Activated CD8-positive, alpha-beta memory T cell treated with anti-CD3 and anti-CD28 coated beads, Interleukin-2, amount 10 ng/mL, durations not matched to agents 7 days and 5 days (primary cell): ENCODE results near the gene UGT1A8. TPM values are rescaled to one million over a fixed set of nuclear protein-coding genes. Genes with fewer than 3 reads are reported as not detected.
A peak's percentile ranks its signal among the peaks of the same experiment; 100 is the strongest.
"Not testable (repeated sequence)": the region's sequence is repeated elsewhere in the genome, so short reads cannot be mapped to it uniquely, and the experiment has no call there.

Experiments
- ATAC-seq: fragments of 150-1000 bp; cut with Tn5 transposase; one replicate; pipeline ENCODE4 v1.10.0; 2021; ENCODE audit warnings: moderate library complexity
- CTCF ChIA-PET: fragments of 350-600 bp; sonication (Branson Sonifier 250); formaldehyde crosslinking; loops from one replicate; lab custom pipeline; 2021; ENCODE audit warnings: antibody characterized with exemption; lab: Charles Lee
- DNase-seq: peaks from one replicate; pipeline ENCODE4 v3.0.0-alpha.2; 2020
- H3K27ac Mint-ChIP-seq: one replicate; pipeline ENCODE4 v1.8.0; 2021; ENCODE audit warnings: mild to moderate bottlenecking, mixed read lengths
- H3K27me3 Mint-ChIP-seq: one replicate; pipeline ENCODE4 v1.8.0; 2021; ENCODE audit warnings: mixed read lengths
- H3K36me3 Mint-ChIP-seq: one replicate; pipeline ENCODE4 v1.8.0; 2021; ENCODE audit warnings: mild to moderate bottlenecking, mixed read lengths
- H3K4me1 Mint-ChIP-seq: one replicate; pipeline ENCODE4 v1.8.0; 2021; ENCODE audit warnings: mixed read lengths
- H3K4me3 Mint-ChIP-seq: one replicate; pipeline ENCODE4 v1.8.0; 2021; ENCODE audit warnings: mild to moderate bottlenecking, moderate library complexity, mixed read lengths
- H3K9me3 Mint-ChIP-seq: one replicate; pipeline ENCODE4 v1.8.0; 2022; ENCODE audit warnings: low read depth, mixed read lengths
- total RNA-seq, 2 experiments: library from RNA; stranded (reverse); gene quantifications; one replicate each; pipeline ENCODE4 v1.2.3, GENCODE V29; 2021

The UGT1A8 gene
- total RNA-seq, 2 experiments from 2014 or later, result not detected

- Mint-ChIP-seq H3K9me3 (no peaks in the 10 kb centered on the region), H3K4me3 (no peak overlapping the region), H3K27me3 (peaks cover 78% of the 10 kb centered on the region), H3K36me3 (no peaks in the 10 kb centered on the region), H3K4me1 (peaks cover 18% of the 10 kb centered on the region), H3K27ac (no peak overlapping the region)
- ATAC-seq, result no peak
- CTCF ChIA-PET, result no interaction called here
- no peak for DNase-seq
These were observed 37.1 kb downstream of the UGT1A8 start for GRCh38 chr2:233654501-233654900.

DNA sequence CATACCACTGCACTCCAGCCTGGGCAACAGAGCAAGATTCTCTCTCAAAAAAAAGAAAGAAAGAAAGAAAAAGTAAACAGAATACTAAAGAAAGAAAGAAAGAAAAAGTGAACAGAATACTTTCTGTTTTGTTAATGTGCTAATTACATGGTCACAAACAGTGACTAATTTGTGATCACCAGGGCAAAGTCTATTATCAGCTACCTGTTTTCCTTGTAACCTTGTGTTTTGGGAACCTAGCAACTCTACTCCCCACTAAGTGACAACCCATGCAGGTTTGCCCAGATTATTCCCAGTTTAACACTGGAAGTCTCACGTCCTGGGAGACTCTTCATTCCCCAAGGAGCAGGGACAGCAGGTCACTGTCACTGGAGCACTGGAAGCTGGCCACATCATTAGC, 37.6 kb downstream of the UGT1A8 start:
- Mint-ChIP-seq H3K27me3 (peaks cover 78% of the 10 kb centered on the region), H3K4me3 (no peak overlapping the region), H3K4me1 (peaks cover 18% of the 10 kb centered on the region), H3K9me3 (no peaks in the 10 kb centered on the region), H3K36me3 (no peaks in the 10 kb centered on the region), H3K27ac (no peak overlapping the region)
- no peak for ATAC-seq
- CTCF ChIA-PET, result no interaction called here
- DNase-seq, result no peak

DNA sequence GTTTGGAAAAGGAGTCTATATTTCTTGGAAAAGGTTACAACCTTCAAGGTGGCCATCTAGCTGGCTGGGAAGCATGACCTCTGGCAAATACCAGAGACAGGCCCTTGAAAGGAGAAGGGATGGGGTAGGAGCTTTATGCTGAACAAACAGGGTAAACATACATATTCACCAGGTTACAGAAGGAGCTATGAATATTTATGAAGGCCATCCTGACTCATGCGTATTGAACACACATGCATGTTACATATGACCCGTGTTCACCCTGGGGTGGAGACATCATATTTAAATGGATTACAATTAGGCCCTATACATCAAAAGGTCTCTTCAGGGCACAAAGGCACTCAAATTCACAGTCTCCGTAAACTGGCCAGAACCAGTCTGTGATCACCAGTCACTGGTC, 38.5 kb downstream of the UGT1A8 start:
- H3K4me3 Mint-ChIP-seq, CTCF ChIA-PET, ATAC-seq, DNase-seq, H3K27ac Mint-ChIP-seq, H3K9me3 Mint-ChIP-seq, H3K36me3 Mint-ChIP-seq: not testable (repeated sequence)
- peaks cover 77% of the 10 kb centered on the region for H3K27me3 Mint-ChIP-seq
- H3K4me1 Mint-ChIP-seq, result peaks cover 18% of the 10 kb centered on the region

DNA sequence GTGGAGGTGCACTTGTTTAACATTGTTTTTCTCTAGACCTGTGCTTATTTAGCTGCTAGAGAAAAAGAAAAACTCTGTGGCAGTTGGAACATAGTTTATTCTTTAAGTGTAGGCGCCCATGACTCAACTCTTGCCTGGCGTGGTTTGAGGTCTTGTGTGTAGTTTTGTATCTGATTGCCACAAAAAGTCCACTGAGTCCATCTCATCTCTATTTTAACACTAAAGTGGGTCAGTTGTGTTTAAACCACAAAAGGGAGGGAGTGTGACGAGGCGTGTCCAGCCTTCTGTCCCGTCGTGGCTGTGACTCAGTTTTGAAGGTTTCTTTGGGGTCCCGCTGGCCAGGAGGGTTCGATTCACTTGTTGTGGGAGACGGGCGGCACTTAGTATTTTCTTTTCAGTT, 39.0 kb downstream of the UGT1A8 start:
- H3K27ac Mint-ChIP-seq, result no peak overlapping the region
- CTCF ChIA-PET, result no interaction called here
- ATAC-seq (peak; percentile 9), DNase-seq (peak; percentile 46)
- no peaks in the 10 kb centered on the region for H3K9me3 Mint-ChIP-seq
- H3K4me1 Mint-ChIP-seq, result peaks cover 18% of the 10 kb centered on the region
- H3K27me3 Mint-ChIP-seq, result peaks cover 76% of the 10 kb centered on the region
- no peak overlapping the region for H3K4me3 Mint-ChIP-seq
- no peaks in the 10 kb centered on the region for H3K36me3 Mint-ChIP-seq

GRCh38 chr2:233658610-233659009, 41.2 kb downstream of the UGT1A8 start:
- Mint-ChIP-seq H3K27me3 (peaks cover 75% of the 10 kb centered on the region), H3K27ac (no peak overlapping the region), H3K4me3 (no peak overlapping the region), H3K36me3 (no peaks in the 10 kb centered on the region), H3K9me3 (no peaks in the 10 kb centered on the region), H3K4me1 (peaks cover 18% of the 10 kb centered on the region)
- no peak for ATAC-seq
- no peak for DNase-seq
- CTCF ChIA-PET, result no interaction called here

DNA sequence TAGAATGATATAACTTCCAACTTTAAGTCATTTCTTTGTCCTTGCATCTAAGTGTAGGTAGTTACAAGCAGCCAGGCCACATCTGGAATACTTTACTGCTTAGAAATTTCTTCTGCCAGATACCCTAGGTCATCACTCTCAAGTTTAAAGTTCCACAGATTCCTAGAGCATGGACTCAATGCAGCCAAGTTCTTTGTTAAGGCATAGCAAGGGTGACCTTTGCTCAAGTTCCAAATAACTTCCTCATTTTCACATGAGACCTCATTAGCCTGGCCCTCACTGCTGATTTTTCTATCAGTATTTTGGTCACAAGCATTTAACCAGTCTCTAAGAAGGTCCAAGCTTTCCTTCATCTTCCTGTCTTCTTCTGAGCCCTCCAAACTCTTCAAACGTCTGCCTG, 46.5 kb downstream of the UGT1A8 start:
- peaks cover 51% of the 10 kb centered on the region for H3K27me3 Mint-ChIP-seq
- H3K4me1 Mint-ChIP-seq, result no peaks in the 10 kb centered on the region
- DNase-seq (no peak), ATAC-seq (no peak)
- no peaks in the 10 kb centered on the region for H3K36me3 Mint-ChIP-seq
- CTCF ChIA-PET, result no interaction called here
- H3K9me3 Mint-ChIP-seq, result no peaks in the 10 kb centered on the region
- no peak overlapping the region for H3K27ac Mint-ChIP-seq
- no peak overlapping the region for H3K4me3 Mint-ChIP-seq

GRCh38 chr2:233668605-233669260, 51.3 kb downstream of the UGT1A8 start:
- CTCF ChIA-PET, result no interaction called here

GRCh38 chr2:233671290-233672161, 54.1 kb downstream of the UGT1A8 start, which contains the start of gene UGT1A9:
Gene UGT1A9 (plus strand): TSS chr2:233671898. CDS start chr2:233671935, 37 bp downstream.
- Mint-ChIP-seq H3K4me1 (no peaks in the 10 kb centered on the region), H3K9me3 (no peaks in the 10 kb centered on the region), H3K36me3 (no peaks in the 10 kb centered on the region), H3K27me3 (peaks cover 25% of the 10 kb centered on the region), H3K27ac (no peak within 1 kb of the TSS), H3K4me3 (no peak within 1 kb of the TSS)
- DNase-seq (no peak), ATAC-seq (no peak)
- CTCF ChIA-PET, result interaction anchor here (0.9 kb wide), 1 partner anchor 181 kb away, joined by 3 read pairs; no protein-coding TSS in a partner anchor

More at GRCh38 chr2:233668605-233669260, 51.3 kb downstream of the UGT1A8 start:
- no peaks in the 10 kb centered on the region for H3K36me3 Mint-ChIP-seq
- ATAC-seq, result no peak
- H3K4me1 Mint-ChIP-seq, result no peaks in the 10 kb centered on the region
- DNase-seq, result no peak
- H3K9me3 Mint-ChIP-seq, result no peaks in the 10 kb centered on the region
- no peak overlapping the region for H3K4me3 Mint-ChIP-seq
- H3K27me3 Mint-ChIP-seq, result peaks cover 26% of the 10 kb centered on the region
- no peak overlapping the region for H3K27ac Mint-ChIP-seq

- CTCF ChIA-PET, result no interaction called here
- H3K4me1 Mint-ChIP-seq, result no peaks in the 10 kb centered on the region
- no peak for DNase-seq
- H3K36me3 Mint-ChIP-seq, result no peaks in the 10 kb centered on the region
- ATAC-seq, result no peak
- peaks cover 34% of the 10 kb centered on the region for H3K27me3 Mint-ChIP-seq
- H3K9me3 Mint-ChIP-seq, result no peaks in the 10 kb centered on the region
- H3K4me3 Mint-ChIP-seq, result no peak overlapping the region
- no peak overlapping the region for H3K27ac Mint-ChIP-seq
These were observed 55.5 kb downstream of the UGT1A8 start for GRCh38 chr2:233672886-233673285.

- Mint-ChIP-seq H3K36me3 (no peaks in the 10 kb centered on the region), H3K4me3 (no peak overlapping the region), H3K9me3 (no peaks in the 10 kb centered on the region), H3K27me3 (peaks cover 42% of the 10 kb centered on the region), H3K27ac (no peak overlapping the region), H3K4me1 (no peaks in the 10 kb centered on the region)
- CTCF ChIA-PET, result no interaction called here
- ATAC-seq (no peak), DNase-seq (no peak)
These were observed 56.5 kb downstream of the UGT1A8 start for GRCh38 chr2:233673896-233674295.

- no peak overlapping the region for H3K4me3 Mint-ChIP-seq
- DNase-seq (no peak), ATAC-seq (no peak)
- H3K9me3 Mint-ChIP-seq, result no peaks in the 10 kb centered on the region
- H3K4me1 Mint-ChIP-seq, result no peaks in the 10 kb centered on the region
- H3K36me3 Mint-ChIP-seq, result no peaks in the 10 kb centered on the region
- H3K27ac Mint-ChIP-seq, result no peak overlapping the region
- H3K27me3 Mint-ChIP-seq, result peaks cover 44% of the 10 kb centered on the region
- CTCF ChIA-PET, result no interaction called here
These were observed 56.9 kb downstream of the UGT1A8 start for GRCh38 chr2:233674314-233674713.

DNA sequence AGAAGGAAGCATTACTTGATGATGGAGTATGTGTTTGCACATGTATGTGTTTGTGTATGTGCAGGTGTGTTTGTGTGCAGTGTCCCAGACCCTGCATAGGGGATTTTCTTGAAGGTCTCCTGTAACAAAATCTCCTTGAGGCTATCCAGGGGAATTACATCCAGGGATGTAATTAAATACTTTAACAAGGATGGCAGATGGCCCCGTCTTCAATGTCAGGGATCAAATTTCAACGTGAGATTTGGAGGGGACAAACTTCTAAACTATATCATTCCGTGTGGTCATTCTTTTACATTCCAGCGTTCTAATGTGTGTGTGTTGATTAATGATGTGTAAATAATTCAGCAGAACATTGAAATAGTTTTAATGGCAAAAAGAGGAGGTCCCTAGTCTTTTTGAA, 57.6 kb downstream of the UGT1A8 start:
- DNase-seq, result no peak
- Mint-ChIP-seq H3K4me3 (no peak overlapping the region), H3K4me1 (no peaks in the 10 kb centered on the region), H3K27ac (no peak overlapping the region), H3K36me3 (no peaks in the 10 kb centered on the region), H3K9me3 (no peaks in the 10 kb centered on the region), H3K27me3 (peaks cover 51% of the 10 kb centered on the region)
- CTCF ChIA-PET, result no interaction called here
- ATAC-seq, result no peak

DNA sequence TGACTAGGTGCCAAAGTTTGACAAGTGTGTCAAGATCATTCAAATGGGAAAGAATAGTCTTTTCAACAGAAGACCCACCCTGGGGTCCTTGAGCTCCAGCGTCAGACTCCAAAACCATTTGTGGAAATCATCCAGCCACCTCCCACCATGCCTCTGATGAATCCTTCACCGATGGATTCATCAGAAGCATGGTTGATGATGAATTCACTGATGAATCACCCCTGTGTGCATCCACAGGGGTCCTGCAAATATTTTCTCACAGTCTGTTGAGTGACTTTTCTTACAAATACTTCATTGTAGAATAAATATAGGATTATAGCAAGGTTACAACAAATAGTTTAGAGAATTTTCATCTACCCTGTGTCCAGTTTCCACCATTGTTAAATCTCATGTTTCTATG, 58.6 kb downstream of the UGT1A8 start:
- ATAC-seq (no peak), DNase-seq (no peak)
- H3K4me1 Mint-ChIP-seq, result no peaks in the 10 kb centered on the region
- peaks cover 48% of the 10 kb centered on the region for H3K27me3 Mint-ChIP-seq
- no peak overlapping the region for H3K27ac Mint-ChIP-seq
- H3K4me3 Mint-ChIP-seq, result no peak overlapping the region
- CTCF ChIA-PET, result no interaction called here
- no peaks in the 10 kb centered on the region for H3K9me3 Mint-ChIP-seq
- no peaks in the 10 kb centered on the region for H3K36me3 Mint-ChIP-seq

DNA sequence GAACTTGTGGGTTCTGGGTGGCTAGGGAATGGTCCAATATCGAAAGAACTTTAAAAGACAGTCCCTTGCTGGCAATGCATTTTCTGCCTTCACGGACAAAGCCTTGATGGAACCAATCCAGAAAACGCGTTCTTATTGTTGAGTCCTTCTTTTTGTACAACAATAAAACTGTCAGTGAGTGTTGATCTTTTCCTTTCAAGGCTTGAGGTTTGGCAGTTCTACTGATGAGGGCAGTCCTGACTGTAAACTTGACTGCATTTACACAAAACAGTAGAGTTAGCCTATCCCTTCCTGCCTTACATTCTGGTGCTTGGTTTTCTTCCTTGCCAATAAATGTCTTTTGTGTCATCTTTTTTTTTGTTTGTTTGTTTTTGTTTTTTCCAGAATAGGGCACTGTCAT, 61.8 kb downstream of the UGT1A8 start:
- H3K4me3 Mint-ChIP-seq, result no peak overlapping the region
- no peaks in the 10 kb centered on the region for H3K9me3 Mint-ChIP-seq
- H3K4me1 Mint-ChIP-seq, result no peaks in the 10 kb centered on the region
- DNase-seq (no peak), ATAC-seq (no peak)
- no peak overlapping the region for H3K27ac Mint-ChIP-seq
- peaks cover 36% of the 10 kb centered on the region for H3K27me3 Mint-ChIP-seq
- H3K36me3 Mint-ChIP-seq, result no peaks in the 10 kb centered on the region
- CTCF ChIA-PET, result no interaction called here
